Endometrial microvascular endothelial cells (primary cell): Measurements from ENCODE around the gene SUGCT. TPM values are rescaled to one million over a fixed set of nuclear protein-coding genes. Genes with fewer than 3 reads are reported as not detected.

Source experiments
- in situ Hi-C: cut with HindIII; loops from 2 replicates; pipeline ENCODE4 v1.10.0; 2017; ENCODE audit warnings: low sequenced_read_pairs, low pct_unique_long_range_greater_than_20kb; ENCODE audit errors: inconsistent ontology term
- total RNA-seq: library from RNA; depleted of rRNA; stranded (reverse); fragments of >200 nt; gene quantifications from one replicate; pipeline ENCODE4 v1.2.3, GENCODE V29; 2015; ENCODE audit errors: inconsistent ontology term

SUGCT gene
- total RNA-seq, 1 donor from 2014 or later: 0.37 TPM

DNA sequence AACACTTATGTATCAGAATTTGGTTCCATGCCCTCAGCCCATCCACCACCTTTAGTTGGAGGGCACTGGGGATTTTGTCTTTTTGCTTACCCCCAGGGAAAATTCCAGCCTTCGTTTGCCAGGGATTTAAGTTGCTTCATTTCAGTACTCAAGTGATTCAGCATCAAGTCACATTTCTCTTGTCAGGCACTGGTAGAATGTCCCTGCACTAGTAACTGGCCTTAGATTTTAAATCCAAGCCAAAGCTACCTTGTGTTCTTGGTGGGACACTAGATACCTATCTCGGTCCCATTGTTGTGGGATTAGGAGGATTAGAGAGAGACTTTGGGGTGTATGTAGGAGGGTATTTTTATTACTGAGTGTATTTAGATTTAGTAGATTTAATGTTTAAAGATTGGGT, 613.1 kb downstream of the SUGCT start:
- in situ Hi-C loops: no loop called here

DNA sequence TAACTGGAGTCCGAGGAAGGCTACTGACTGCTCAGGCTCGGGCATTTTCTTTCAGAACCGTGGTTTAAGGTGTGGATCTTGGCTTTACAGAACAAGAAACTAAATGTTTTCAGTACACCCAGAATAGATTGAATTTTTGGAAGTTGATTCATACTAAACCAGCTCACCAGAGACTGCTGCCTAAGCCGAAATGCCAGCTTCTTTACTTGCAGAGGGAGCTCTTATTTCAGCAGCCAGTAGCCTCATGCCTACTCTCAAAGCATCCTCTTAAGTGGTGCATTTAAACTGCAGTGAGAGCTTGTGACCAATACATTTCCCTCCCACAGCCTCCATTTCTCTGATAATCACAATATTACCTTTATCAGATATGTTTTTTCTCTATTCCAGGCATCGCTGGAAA, 615.1 kb downstream of the SUGCT start:
- in situ Hi-C loops: no loop called here

- in situ Hi-C loops: no loop called here
These were observed 618.6 kb downstream of the SUGCT start for GRCh38 chr7:40753455-40753854.

DNA sequence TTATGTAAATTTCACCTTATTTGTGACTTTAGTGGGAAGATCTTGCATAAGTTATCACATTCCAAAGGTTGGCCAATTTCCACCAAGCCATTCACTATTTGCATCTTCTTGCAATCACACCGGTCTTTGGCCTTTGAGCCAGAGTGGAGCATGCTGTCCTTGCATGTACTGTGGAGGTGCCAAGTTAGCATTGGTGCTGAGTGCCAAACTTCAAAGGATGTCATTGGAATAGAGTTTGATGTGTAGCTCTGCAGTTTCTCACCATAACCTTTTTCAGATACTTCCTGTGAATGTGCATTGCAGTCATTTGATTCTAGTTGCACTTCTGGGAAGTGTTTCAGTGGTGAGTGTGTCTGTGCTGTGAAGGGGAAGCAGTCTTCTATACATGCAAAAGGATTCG, 620.6 kb downstream of the SUGCT start:
- in situ Hi-C loops: no loop called here

DNA sequence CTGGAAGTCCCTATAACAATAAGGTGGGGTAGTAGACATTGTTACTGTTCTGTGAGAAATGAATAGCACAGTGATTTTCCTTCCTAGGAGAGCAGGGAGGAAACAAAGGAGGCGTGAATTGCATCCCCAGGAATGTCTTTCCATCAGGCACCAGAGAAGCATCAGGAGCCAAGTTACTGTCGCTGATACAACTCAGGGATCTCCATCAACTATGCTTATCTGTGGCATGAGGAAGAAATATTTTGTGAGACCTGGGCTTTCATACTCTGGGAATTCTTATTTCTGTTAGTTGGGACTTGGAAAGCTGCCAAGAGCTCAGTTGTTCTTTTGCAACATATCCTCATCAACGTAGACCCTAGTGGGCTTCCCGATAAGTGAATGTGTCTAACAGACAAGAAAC, 622.3 kb downstream of the SUGCT start:
- in situ Hi-C loops: no loop called here

DNA sequence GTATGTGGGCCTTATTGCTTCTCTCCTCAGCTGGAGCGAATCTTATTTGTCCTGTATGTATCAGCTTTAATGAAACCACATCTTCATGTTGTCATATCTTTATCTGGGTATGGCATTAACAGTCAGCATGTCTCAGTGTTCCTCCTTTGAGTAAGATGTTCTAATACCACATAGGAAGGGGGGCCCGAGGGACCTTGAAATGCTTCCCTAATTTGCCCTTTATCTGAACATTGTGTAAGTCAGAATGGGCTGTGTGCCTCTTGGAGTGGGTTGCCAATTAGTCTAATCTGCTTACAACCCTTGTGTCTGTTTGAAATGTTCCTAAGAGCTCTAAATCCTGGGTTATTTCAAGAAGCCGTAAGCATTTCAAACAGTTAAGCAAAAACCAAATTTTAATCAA, 623.8 kb downstream of the SUGCT start:
- in situ Hi-C loops: no loop called here

GRCh38 chr7:40760293-40760964, 625.6 kb downstream of the SUGCT start:
- in situ Hi-C loops: no loop called here

DNA sequence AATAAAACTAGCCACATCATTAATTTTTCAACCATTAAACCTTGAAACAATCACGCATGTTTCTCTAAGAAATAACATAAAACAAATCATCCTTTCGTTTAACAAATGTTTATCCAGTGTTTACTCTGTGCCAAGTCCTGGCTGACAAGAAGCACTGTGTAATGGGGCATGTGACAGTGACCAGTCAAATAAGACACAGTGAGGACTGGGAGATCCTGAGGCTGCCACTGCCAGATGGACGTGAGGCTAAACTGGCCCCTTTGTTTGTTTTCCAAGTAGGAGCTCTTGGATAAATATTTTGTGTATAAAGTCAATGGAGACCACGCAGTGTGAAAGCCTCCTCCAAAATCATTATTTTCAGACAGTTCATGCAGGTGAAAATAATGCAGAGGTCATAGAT, 626.2 kb downstream of the SUGCT start:
- in situ Hi-C loops: no loop called here

GRCh38 chr7:40761762-40762560, 627.2 kb downstream of the SUGCT start:
- in situ Hi-C loops: no loop called here

- in situ Hi-C loops: no loop called here
These were observed 628.8 kb downstream of the SUGCT start for GRCh38 chr7:40763319-40764287.

GRCh38 chr7:40765639-40766038, 630.8 kb downstream of the SUGCT start:
- in situ Hi-C loops: no loop called here

GRCh38 chr7:40772096-40772495, 637.3 kb downstream of the SUGCT start:
- in situ Hi-C loops: no loop called here

- in situ Hi-C loops: no loop called here
These were observed 638.9 kb downstream of the SUGCT start for GRCh38 chr7:40773656-40774055.

DNA sequence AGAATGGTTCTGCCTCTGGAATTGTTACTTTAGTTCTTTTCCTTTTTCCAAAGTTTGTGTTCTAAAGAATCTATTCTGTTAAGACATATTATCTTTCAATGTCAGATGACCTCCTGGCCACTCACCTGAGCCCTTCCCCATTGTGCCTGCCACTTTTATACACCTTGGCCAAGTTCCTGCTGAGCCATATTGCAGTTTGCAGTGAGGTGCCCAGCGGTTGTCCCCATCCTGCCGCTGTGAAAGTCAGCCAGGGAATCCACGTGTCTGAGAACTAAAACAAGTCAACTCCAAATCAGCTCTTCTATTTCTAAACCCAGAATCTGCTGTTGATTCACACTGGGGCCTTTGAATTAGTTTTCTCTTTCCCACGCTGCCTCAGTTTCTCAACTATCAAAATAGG, 641.1 kb downstream of the SUGCT start:
- in situ Hi-C loops: no loop called here

- in situ Hi-C loops: no loop called here
These were observed 643.0 kb downstream of the SUGCT start for GRCh38 chr7:40777730-40778312.

GRCh38 chr7:40780460-40780859, 645.7 kb downstream of the SUGCT start:
- in situ Hi-C loops: no loop called here

GRCh38 chr7:40782836-40783235, 648.0 kb downstream of the SUGCT start:
- in situ Hi-C loops: no loop called here

- in situ Hi-C loops: no loop called here
These were observed 649.4 kb downstream of the SUGCT start for GRCh38 chr7:40784176-40784575.

DNA sequence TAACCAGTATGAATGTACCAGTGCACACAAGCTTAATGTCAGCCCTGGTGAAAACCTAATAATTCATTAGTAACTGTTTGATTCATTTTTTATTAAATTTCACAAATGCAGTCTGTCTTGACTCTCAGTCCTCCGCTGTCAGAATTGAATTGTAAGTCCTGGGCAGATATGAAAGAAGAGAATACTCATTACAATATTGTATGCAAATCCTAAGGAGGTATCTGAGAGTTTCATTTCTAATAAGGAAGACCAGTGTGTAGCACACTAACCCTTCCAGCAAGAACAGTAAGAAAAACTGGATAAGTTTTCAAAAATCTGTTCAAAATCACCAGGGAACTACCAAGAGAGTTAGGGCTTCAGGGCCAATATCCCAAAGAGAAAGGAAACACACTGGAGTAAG, 652.1 kb downstream of the SUGCT start:
- in situ Hi-C loops: no loop called here
